HepG2 (cell line): Measurements from ENCODE around the gene PAIP1.
"Not testable (repeated sequence)": the region's sequence is repeated elsewhere in the genome, so short reads cannot be mapped to it uniquely, and the experiment has no call there.

Source experiments
- BHLHE40 ChIP-seq: IDR thresholded peaks from 2 replicates; pipeline ENCODE4 v1.6.1; 2011; ENCODE audit warnings: low read length, improper control_type of control experiment
- KDM3A ChIP-seq: IDR thresholded peaks from 2 replicates; pipeline ENCODE4 v1.6.1; 2018; ENCODE audit warnings: low read depth, missing compliant biosample characterization
- MAFF ChIP-seq: IDR thresholded peaks from 2 replicates; pipeline ENCODE4 v1.6.1; 2011; ENCODE audit warnings: low read depth, low read length, improper control_type of control experiment
- NFIC ChIP-seq: IDR thresholded peaks from 2 replicates; pipeline ENCODE4 v1.6.1; 2012; ENCODE audit warnings: mild to moderate bottlenecking, low read length, inconsistent platforms
- SIN3B ChIP-seq: fragments of 150-350 bp; IDR thresholded peaks from 2 replicates; pipeline ENCODE4 v1.6.1; 2014; ENCODE audit warnings: low read length
- TBL1XR1 ChIP-seq: fragments of 150-350 bp; IDR thresholded peaks from 2 replicates; pipeline ENCODE4 v1.6.1; 2014; ENCODE audit warnings: borderline replicate concordance, low read length; ENCODE audit not compliant: partially characterized antibody
- TCF7L2 ChIP-seq: IDR thresholded peaks from 2 replicates; pipeline ENCODE4 v1.6.1; 2011; ENCODE audit warnings: mild to moderate bottlenecking, low read depth, low read length, moderate library complexity
- ZBTB1 ChIP-seq: sonication (generic); formaldehyde crosslinking; IDR thresholded peaks from 2 replicates; pipeline ENCODE4 v1.4.0; 2020; ENCODE audit warnings: missing genetic modification reagents, borderline replicate concordance
- ZNF709 ChIP-seq: sonication (generic); formaldehyde crosslinking; IDR thresholded peaks from 2 replicates; pipeline ENCODE4 v1.5.0; 2020; ENCODE audit warnings: mild to moderate bottlenecking, missing genetic modification reagents
- TF ChIP-seq, protein P1 (sequence below): sonication (generic); formaldehyde crosslinking; IDR thresholded peaks from 2 replicates; pipeline ENCODE4 v1.5.0; 2020; ENCODE audit warnings: mild to moderate bottlenecking, missing genetic modification reagents, moderate library complexity

DNA sequence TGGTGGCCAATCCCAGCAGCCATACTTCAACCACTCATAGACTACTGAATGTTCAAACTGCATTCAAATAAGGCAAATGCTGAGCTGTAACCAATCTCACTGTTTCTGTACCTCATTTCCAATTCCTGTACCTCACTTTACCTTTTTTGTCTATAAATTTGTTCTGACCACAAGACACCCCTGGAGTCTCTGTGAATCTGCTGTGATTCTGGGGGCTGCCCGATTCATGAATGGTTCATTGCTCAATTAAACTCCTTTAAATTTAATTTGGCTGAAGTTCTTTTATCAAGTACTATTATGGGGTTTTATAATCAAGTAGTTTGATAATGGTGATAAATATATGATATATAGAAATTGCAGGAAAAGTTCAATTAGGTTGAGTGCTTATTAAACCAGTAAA, 42.0 kb upstream of the PAIP1 start:
- not testable (repeated sequence) for TF ChIP-seq NFIC; ZBTB1 (CRISPR knock-in tag); TCF7L2; TBL1XR1; KDM3A (CRISPR knock-in tag); SIN3B; ZNF709 (CRISPR knock-in tag); BHLHE40; MAFF
- TF ChIP-seq, protein P1, sequence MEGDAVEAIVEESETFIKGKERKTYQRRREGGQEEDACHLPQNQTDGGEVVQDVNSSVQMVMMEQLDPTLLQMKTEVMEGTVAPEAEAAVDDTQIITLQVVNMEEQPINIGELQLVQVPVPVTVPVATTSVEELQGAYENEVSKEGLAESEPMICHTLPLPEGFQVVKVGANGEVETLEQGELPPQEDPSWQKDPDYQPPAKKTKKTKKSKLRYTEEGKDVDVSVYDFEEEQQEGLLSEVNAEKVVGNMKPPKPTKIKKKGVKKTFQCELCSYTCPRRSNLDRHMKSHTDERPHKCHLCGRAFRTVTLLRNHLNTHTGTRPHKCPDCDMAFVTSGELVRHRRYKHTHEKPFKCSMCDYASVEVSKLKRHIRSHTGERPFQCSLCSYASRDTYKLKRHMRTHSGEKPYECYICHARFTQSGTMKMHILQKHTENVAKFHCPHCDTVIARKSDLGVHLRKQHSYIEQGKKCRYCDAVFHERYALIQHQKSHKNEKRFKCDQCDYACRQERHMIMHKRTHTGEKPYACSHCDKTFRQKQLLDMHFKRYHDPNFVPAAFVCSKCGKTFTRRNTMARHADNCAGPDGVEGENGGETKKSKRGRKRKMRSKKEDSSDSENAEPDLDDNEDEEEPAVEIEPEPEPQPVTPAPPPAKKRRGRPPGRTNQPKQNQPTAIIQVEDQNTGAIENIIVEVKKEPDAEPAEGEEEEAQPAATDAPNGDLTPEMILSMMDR (CRISPR knock-in tag) = not testable (repeated sequence)
